Activated naive CD4-positive, alpha-beta T cell treated with anti-CD3 and anti-CD28 coated beads for 36 hours (primary cell): Measurements from ENCODE around the gene CFAP20DC. TPM values are rescaled to one million over a fixed set of nuclear protein-coding genes. Genes with fewer than 3 reads are reported as not detected.
"Not testable (repeated sequence)": the region's sequence is repeated elsewhere in the genome, so short reads cannot be mapped to it uniquely, and the experiment has no call there.

Experiments
- CTCF ChIA-PET: fragments of 350-600 bp; sonication (Branson Sonifier 250); formaldehyde crosslinking; loops from one replicate; lab custom pipeline; 2021; ENCODE audit warnings: antibody characterized with exemption; lab: Charles Lee
- DNase-seq: peaks from one replicate; pipeline ENCODE4 v3.0.0-alpha.2; 2020
- H3K27ac Mint-ChIP-seq: one replicate; pipeline ENCODE4 v1.8.0; 2021; ENCODE audit warnings: mild to moderate bottlenecking, mixed read lengths
- H3K27me3 Mint-ChIP-seq: one replicate; pipeline ENCODE4 v1.8.0; 2021; ENCODE audit warnings: low read depth, mixed read lengths
- H3K36me3 Mint-ChIP-seq: one replicate; pipeline ENCODE4 v1.8.0; 2021; ENCODE audit warnings: low read depth, mixed read lengths
- H3K4me1 Mint-ChIP-seq: one replicate; pipeline ENCODE4 v1.8.0; 2021; ENCODE audit warnings: low read depth, mixed read lengths
- H3K4me3 Mint-ChIP-seq: one replicate; pipeline ENCODE4 v1.8.0; 2021; ENCODE audit warnings: mild to moderate bottlenecking, moderate library complexity, mixed read lengths
- H3K9me3 Mint-ChIP-seq: one replicate; pipeline ENCODE4 v1.8.0; 2021; ENCODE audit warnings: mixed read lengths
- intact Hi-C: fragments of 100-400 bp; cut with micrococcal nuclease; formaldehyde crosslinking; loops from one replicate; pipeline ENCODE4 v1.15.1; 2023
- total RNA-seq, 2 experiments: library from RNA; stranded (reverse); gene quantifications; one replicate each; pipeline ENCODE4 v1.2.3, GENCODE V29; 2021

Gene CFAP20DC
- total RNA-seq, 2 experiments from 2014 or later = 2.4 to 2.7 TPM

GRCh38 chr3:59065240-59065639 lies 15.4 kb upstream of the CFAP20DC start:
- Mint-ChIP-seq H3K4me1 (peaks cover 1% of the 10 kb centered on the region), H3K27ac (no peak overlapping the region), H3K4me3 (no peak overlapping the region), H3K9me3 (no peaks in the 10 kb centered on the region), H3K27me3 (peaks cover 38% of the 10 kb centered on the region), H3K36me3 (no peaks in the 10 kb centered on the region)
- DNase-seq = no peak
- CTCF ChIA-PET = interaction anchor here (0.8 kb wide), 1 partner anchor 8 kb away, joined by 3 read pairs; no protein-coding TSS in a partner anchor
- intact Hi-C loops = no loop called here

DNA sequence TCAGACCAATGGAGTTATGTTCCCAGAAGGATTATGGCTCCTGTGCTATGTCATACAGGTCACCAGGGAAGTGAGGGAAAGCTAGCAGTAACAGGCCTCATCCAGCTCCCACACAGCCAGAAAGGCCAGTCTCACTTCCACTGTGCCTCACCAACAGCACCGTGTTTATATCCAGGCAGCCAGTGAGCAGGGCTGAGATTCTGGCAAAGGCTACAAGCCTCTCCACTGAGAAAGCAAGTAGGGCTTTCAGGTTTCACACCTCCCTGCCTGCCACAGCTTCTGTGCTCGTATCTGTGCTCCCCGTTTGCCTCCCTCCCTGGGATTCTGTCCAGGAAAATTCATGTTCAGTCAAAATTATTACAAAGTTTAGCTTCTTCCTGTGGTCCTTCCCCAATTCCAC lies 14.9 kb upstream of the CFAP20DC start:
- no peak for DNase-seq
- Mint-ChIP-seq H3K4me1 (no peaks in the 10 kb centered on the region), H3K9me3 (no peaks in the 10 kb centered on the region), H3K27ac (no peak overlapping the region), H3K36me3 (no peaks in the 10 kb centered on the region), H3K27me3 (peaks cover 41% of the 10 kb centered on the region), H3K4me3 (no peak overlapping the region)
- CTCF ChIA-PET = interaction anchor here (0.8 kb wide), 1 partner anchor 8 kb away, joined by 3 read pairs; no protein-coding TSS in a partner anchor
- intact Hi-C loops = no loop called here

GRCh38 chr3:59064276-59064675 lies 14.5 kb upstream of the CFAP20DC start:
- no peak for DNase-seq
- CTCF ChIA-PET = no interaction called here
- Mint-ChIP-seq H3K27ac (no peak overlapping the region), H3K4me1 (no peaks in the 10 kb centered on the region), H3K4me3 (no peak overlapping the region), H3K27me3 (peaks cover 36% of the 10 kb centered on the region), H3K9me3 (no peaks in the 10 kb centered on the region), H3K36me3 (no peaks in the 10 kb centered on the region)
- intact Hi-C loops = no loop called here

DNA sequence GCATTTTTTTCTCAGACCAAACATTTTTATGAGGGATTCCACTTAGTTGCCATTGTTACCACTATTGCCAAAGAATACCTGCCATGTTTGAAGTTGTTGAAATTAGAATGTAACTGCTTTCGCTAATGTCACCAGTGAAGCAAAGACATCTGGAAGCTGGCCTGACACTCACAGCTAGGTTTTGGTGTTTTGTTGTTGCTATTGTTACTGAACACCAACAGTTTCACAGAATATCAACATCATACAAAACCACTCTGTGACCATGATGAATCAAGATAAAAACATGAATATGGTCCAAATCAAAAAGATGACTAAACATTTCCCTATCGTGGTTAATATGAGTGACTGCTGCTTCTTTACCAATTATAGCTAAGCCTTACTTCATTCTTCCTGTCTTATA lies 6.9 kb upstream of the CFAP20DC start:
- Mint-ChIP-seq H3K36me3 (no peaks in the 10 kb centered on the region), H3K4me3 (no peak overlapping the region), H3K4me1 (no peaks in the 10 kb centered on the region), H3K9me3 (no peaks in the 10 kb centered on the region), H3K27ac (no peak overlapping the region), H3K27me3 (peaks cover 9% of the 10 kb centered on the region)
- intact Hi-C loops = no loop called here
- CTCF ChIA-PET = interaction anchor here (0.6 kb wide), 1 partner anchor 381 kb away, joined by 6 read pairs; no protein-coding TSS in a partner anchor
- no peak for DNase-seq

DNA sequence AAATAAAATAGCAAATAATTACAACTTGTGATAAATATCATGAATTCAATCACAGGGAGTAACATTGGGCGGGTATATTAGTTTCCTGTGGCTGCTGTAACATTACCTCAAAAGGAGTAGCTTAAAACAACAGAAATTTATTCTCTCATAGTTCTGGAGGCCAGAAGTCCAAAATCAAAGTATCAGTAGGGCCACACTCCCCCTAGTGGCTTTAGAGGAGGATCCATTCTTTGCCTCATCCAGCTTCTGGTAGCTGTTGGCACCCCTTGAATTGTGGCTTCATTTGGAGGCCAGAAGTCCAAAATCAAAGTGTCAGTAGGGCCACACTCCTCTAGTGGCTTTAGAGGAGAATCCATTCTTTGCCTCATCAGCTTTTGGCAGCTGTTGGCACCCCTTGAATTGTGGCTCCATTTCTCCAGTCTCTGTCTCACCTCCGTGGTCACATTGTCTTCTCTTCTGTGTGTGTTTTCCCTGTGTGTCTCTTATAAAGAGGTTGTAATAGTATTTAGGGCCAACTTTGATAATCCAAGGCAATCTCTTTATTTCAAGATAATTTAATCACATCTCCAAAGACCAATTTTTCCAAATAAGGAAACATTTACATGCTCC lies 3.1 kb upstream of the CFAP20DC start:
- no peaks in the 10 kb centered on the region for H3K9me3 Mint-ChIP-seq
- H3K4me1 Mint-ChIP-seq = peaks cover 9% of the 10 kb centered on the region
- CTCF ChIA-PET = interaction anchor here (0.5 to 3.9 kb wide), 12 partner anchors 9 to 519 kb away, joined by 3 to 20 read pairs (median 4); no protein-coding TSS in a partner anchor
- H3K36me3 Mint-ChIP-seq = no peaks in the 10 kb centered on the region
- intact Hi-C loops = loop anchor here (1.0 kb wide), 2 partner anchors 59 to 413 kb away; no protein-coding TSS in a partner anchor
- DNase-seq = peak; percentile 28
- no peak overlapping the region for H3K27ac Mint-ChIP-seq
- no peaks in the 10 kb centered on the region for H3K27me3 Mint-ChIP-seq
- no peak overlapping the region for H3K4me3 Mint-ChIP-seq

GRCh38 chr3:59050811-59051414 lies 1.1 kb upstream of the CFAP20DC start:
- not testable (repeated sequence) for H3K4me3 Mint-ChIP-seq, H3K27ac Mint-ChIP-seq, H3K36me3 Mint-ChIP-seq, H3K27me3 Mint-ChIP-seq, H3K9me3 Mint-ChIP-seq, DNase-seq, H3K4me1 Mint-ChIP-seq
- intact Hi-C loops = loop anchor here (1.0 to 2.0 kb wide), 3 partner anchors 53 to 375 kb away; no protein-coding TSS in a partner anchor
- CTCF ChIA-PET = interaction anchor here (3.9 kb wide), 1 partner anchor 411 kb away, joined by 20 read pairs; no protein-coding TSS in a partner anchor

DNA sequence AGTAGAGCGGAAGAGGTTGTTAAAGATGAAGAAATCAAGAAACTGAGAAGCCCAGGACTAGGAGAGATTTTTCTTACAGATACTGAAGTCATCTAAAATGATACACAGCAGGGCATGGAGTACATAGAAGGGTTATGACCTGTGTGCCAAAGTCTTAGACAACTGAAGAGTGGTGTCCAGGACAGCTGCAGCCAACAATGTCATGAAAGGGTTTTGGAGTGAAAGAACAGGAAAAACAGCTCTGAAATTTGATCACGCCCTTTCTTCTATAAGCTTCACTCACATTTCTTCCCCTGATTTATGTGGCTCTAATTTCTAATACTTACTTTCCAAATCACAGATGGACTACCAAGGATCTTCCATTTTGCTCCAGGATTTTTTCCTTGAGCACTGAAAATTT lies 3.0 kb downstream of the CFAP20DC start:
- CTCF ChIA-PET = no interaction called here
- intact Hi-C loops = no loop called here
- no peak overlapping the region for H3K4me3 Mint-ChIP-seq

GRCh38 chr3:59043391-59043790 lies 6.4 kb downstream of the CFAP20DC start:
- no peak overlapping the region for H3K27ac Mint-ChIP-seq
- H3K36me3 Mint-ChIP-seq = no peaks in the 10 kb centered on the region
- no peaks in the 10 kb centered on the region for H3K9me3 Mint-ChIP-seq
- CTCF ChIA-PET = interaction anchor here (0.8 kb wide), 1 partner anchor 9 kb away, joined by 4 read pairs; no protein-coding TSS in a partner anchor
- DNase-seq = no peak
- intact Hi-C loops = no loop called here
- H3K4me1 Mint-ChIP-seq = no peaks in the 10 kb centered on the region
- no peak overlapping the region for H3K4me3 Mint-ChIP-seq
- H3K27me3 Mint-ChIP-seq = no peaks in the 10 kb centered on the region

More for the DNA sequence above, 3.0 kb downstream of the CFAP20DC start:
- no peak for DNase-seq
- Mint-ChIP-seq H3K36me3 (no peaks in the 10 kb centered on the region), H3K4me1 (peaks cover 9% of the 10 kb centered on the region), H3K9me3 (no peaks in the 10 kb centered on the region), H3K27me3 (no peaks in the 10 kb centered on the region), H3K27ac (no peak overlapping the region)

DNA sequence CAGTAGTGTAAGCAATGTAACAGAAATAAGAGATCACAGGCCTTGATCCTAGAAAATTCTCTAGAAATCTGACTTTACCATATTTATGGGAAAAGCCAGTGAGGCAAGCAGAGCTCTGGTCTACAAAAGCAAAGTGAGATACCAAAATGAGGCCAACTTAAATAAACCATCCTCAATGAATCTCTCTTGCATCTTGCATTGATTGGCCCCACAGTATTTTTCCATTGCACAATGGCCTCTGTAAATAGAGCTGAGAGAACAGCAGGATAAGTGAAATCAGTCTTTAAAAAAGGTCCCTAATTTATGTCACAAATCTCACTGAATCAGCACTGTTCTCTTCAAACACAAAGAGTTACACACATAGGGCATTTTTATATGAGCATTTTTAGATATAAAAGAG lies 8.9 kb downstream of the CFAP20DC start:
- Mint-ChIP-seq H3K4me1 (no peaks in the 10 kb centered on the region), H3K36me3 (no peaks in the 10 kb centered on the region), H3K27ac (no peak overlapping the region), H3K9me3 (no peaks in the 10 kb centered on the region), H3K4me3 (no peak overlapping the region), H3K27me3 (no peaks in the 10 kb centered on the region)
- intact Hi-C loops = no loop called here
- DNase-seq = no peak
- CTCF ChIA-PET = no interaction called here

GRCh38 chr3:59027607-59028006 lies 22.2 kb downstream of the CFAP20DC start:
- peaks cover 7% of the 10 kb centered on the region for H3K27me3 Mint-ChIP-seq
- CTCF ChIA-PET = interaction anchor here (2.0 kb wide), 1 partner anchor 26 kb away, joined by 6 read pairs; no protein-coding TSS in a partner anchor
- DNase-seq = no peak
- no peaks in the 10 kb centered on the region for H3K9me3 Mint-ChIP-seq
- intact Hi-C loops = no loop called here
- H3K4me1 Mint-ChIP-seq = no peaks in the 10 kb centered on the region
- H3K36me3 Mint-ChIP-seq = no peaks in the 10 kb centered on the region
- no peak overlapping the region for H3K4me3 Mint-ChIP-seq
- no peak overlapping the region for H3K27ac Mint-ChIP-seq

- no peaks in the 10 kb centered on the region for H3K4me1 Mint-ChIP-seq
- CTCF ChIA-PET = no interaction called here
- H3K4me3 Mint-ChIP-seq = no peak overlapping the region
These were observed 26.2 kb downstream of the CFAP20DC start for GRCh38 chr3:59023612-59024011.

GRCh38 chr3:59017617-59017984 lies 32.2 kb downstream of the CFAP20DC start:
- CTCF ChIA-PET = interaction anchor here (0.6 to 0.8 kb wide), 3 partner anchors 20 to 474 kb away, joined by 3 to 8 read pairs (median 6); no protein-coding TSS in a partner anchor
- no peak overlapping the region for H3K27ac Mint-ChIP-seq

More at GRCh38 chr3:59023612-59024011, 26.2 kb downstream of the CFAP20DC start:
- intact Hi-C loops = no loop called here
- Mint-ChIP-seq H3K27ac (no peak overlapping the region), H3K27me3 (peaks cover 7% of the 10 kb centered on the region), H3K36me3 (no peaks in the 10 kb centered on the region), H3K9me3 (no peaks in the 10 kb centered on the region)
- no peak for DNase-seq

More at GRCh38 chr3:59017617-59017984, 32.2 kb downstream of the CFAP20DC start:
- no peaks in the 10 kb centered on the region for H3K9me3 Mint-ChIP-seq
- H3K36me3 Mint-ChIP-seq = no peaks in the 10 kb centered on the region
- intact Hi-C loops = no loop called here
- H3K4me3 Mint-ChIP-seq = no peak overlapping the region
- no peaks in the 10 kb centered on the region for H3K4me1 Mint-ChIP-seq
- DNase-seq = no peak
- peaks cover 3% of the 10 kb centered on the region for H3K27me3 Mint-ChIP-seq
